Measurements from ENCODE around the gene ZNRF3.

GRCh38 chr22:29041408-29041807, 158.0 kb downstream of the ZNRF3 start:
- TF ChIP-seq SIN3A (IDR thresholded peaks at IDR 0.05; ENCODE audit: borderline replicate concordance, insufficient read depth, low read length) (no peak), POLR2AphosphoS5 (IDR thresholded peaks at IDR 0.05; ENCODE audit: low read depth, low read length) (no peak), TAF1 (IDR thresholded peaks at IDR 0.05; ENCODE audit: borderline replicate concordance, insufficient read depth, low read length) (no peak)
- TF ChIP-seq, protein P1, sequence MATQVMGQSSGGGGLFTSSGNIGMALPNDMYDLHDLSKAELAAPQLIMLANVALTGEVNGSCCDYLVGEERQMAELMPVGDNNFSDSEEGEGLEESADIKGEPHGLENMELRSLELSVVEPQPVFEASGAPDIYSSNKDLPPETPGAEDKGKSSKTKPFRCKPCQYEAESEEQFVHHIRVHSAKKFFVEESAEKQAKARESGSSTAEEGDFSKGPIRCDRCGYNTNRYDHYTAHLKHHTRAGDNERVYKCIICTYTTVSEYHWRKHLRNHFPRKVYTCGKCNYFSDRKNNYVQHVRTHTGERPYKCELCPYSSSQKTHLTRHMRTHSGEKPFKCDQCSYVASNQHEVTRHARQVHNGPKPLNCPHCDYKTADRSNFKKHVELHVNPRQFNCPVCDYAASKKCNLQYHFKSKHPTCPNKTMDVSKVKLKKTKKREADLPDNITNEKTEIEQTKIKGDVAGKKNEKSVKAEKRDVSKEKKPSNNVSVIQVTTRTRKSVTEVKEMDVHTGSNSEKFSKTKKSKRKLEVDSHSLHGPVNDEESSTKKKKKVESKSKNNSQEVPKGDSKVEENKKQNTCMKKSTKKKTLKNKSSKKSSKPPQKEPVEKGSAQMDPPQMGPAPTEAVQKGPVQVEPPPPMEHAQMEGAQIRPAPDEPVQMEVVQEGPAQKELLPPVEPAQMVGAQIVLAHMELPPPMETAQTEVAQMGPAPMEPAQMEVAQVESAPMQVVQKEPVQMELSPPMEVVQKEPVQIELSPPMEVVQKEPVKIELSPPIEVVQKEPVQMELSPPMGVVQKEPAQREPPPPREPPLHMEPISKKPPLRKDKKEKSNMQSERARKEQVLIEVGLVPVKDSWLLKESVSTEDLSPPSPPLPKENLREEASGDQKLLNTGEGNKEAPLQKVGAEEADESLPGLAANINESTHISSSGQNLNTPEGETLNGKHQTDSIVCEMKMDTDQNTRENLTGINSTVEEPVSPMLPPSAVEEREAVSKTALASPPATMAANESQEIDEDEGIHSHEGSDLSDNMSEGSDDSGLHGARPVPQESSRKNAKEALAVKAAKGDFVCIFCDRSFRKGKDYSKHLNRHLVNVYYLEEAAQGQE (IDR thresholded peaks at IDR 0.05; ENCODE audit: insufficient read depth in 1 of 2, low read depth in 2 of 2, low read length in 2 of 2) = no peak

All from PFSK-1 (cell line).